Measurements from ENCODE around the gene TRIM50.

GRCh38 chr7:73358590-73359275 lies 30.9 kb upstream of the TRIM50 start:
- TF ChIP-seq CTCF (IDR thresholded peaks at IDR 0.05) (no peak), ZFX (IDR thresholded peaks at IDR 0.05; ENCODE audit: borderline replicate concordance) (no peak)
